Loucy (cell line): ENCODE data around the gene CD6.

Experiments
- CTCF ChIP-seq: fragments of 200-600 bp; sonication (generic); conservative IDR thresholded peaks from 2 replicates; pipeline ENCODE4 v1.5.1; 2014; ENCODE audit warnings: mild to moderate bottlenecking, antibody characterized with exemption, low read length
- EZH2phosphoT487 ChIP-seq: fragments of 200-600 bp; IDR thresholded peaks from 2 replicates; pipeline ENCODE4 v1.6.1; 2018; ENCODE audit warnings: antibody characterized with exemption, mild to moderate bottlenecking, moderate library complexity, borderline replicate concordance

GRCh38 chr11:60972182-60973030, 926 bp downstream of the CD6 start:
- no peak for TF ChIP-seq CTCF
- no peak for TF ChIP-seq EZH2phosphoT487
